HCT116 (cell line): ENCODE measurements around the gene LCNL1. TPM values are rescaled to one million over a fixed set of nuclear protein-coding genes. Genes with fewer than 3 reads are reported as not detected.
A peak's percentile ranks its signal among the peaks of the same experiment; 100 is the strongest.

Experiments
- ATAC-seq: fragments of 200-7000 bp; cut with Tn5 transposase; 2 replicates; pipeline ENCODE4 v1.9.1; 2020; ENCODE audit warnings: mild to moderate bottlenecking, moderate library complexity
- BruUV-seq: library from RNA; stranded (reverse); fragments of 400-500 nt; replicated peaks from 2 replicates; lab custom pipeline; 2021; lab: Mats Ljungman, UMichigan
- CTCF ChIA-PET: fragments of 300-600 bp; sonication (Branson Sonifier 250); formaldehyde crosslinking; loops from one replicate; lab custom pipeline; 2021; ENCODE audit warnings: antibody characterized with exemption; lab: Charles Lee
- POLR2A ChIA-PET: fragments of 300-600, 350-600 bp; sonication (Branson Sonifier 250); formaldehyde crosslinking; loops from one replicate; lab custom pipeline; 2021; ENCODE audit warnings: antibody characterized with exemption; lab: Charles Lee
- RAD21 ChIA-PET, 2 experiments: fragments of 300-600 bp; sonication (Branson Sonifier 250); formaldehyde crosslinking; loops; one replicate each; lab custom pipeline; 2023; ENCODE audit warnings: low total read pairs in 2 of 2; ENCODE audit not compliant: uncharacterized antibody in 2 of 2, unreplicated experiment in 2 of 2, low non-redundant PET in 1 of 2; lab: Charles Lee
- DNase-seq: peaks from one replicate; pipeline ENCODE4 v3.0.0-alpha.2; 2010; ENCODE audit warnings: low read depth, low spot score
- H2AFZ ChIP-seq: fragments of 200-600 bp; shearing (Covaris generic), sonication (generic); 2 replicates; pipeline ENCODE4 v1.6.1; 2017; ENCODE audit warnings: low read depth, mixed run types, mixed read lengths, antibody characterized with exemption, low read length; ENCODE audit not compliant: poor library complexity, severe bottlenecking
- H3K27ac ChIP-seq: 2 replicates; pipeline ENCODE4 v1.5.1; 2012; ENCODE audit warnings: low read depth, low read length
- H3K27me3 ChIP-seq: fragments of 200-600 bp; sonication (generic); 2 replicates; pipeline ENCODE4 v1.6.1; 2016; ENCODE audit warnings: mixed run types, low read length, mixed read lengths; ENCODE audit not compliant: insufficient read depth
- H3K36me3 ChIP-seq, 2 experiments: fragments of 200-500 bp in 1 of 2; fragments of 200-600 bp in 1 of 2; sonication (Bioruptor generic) in 1 of 2; sonication (generic) in 1 of 2; 2 replicates each; pipeline versions ENCODE4 v1.5.1 to v1.6.1; 2014 to 2016; ENCODE audit warnings: low read length in 2 of 2, inconsistent platforms in 1 of 2, mixed read lengths in 1 of 2, mixed run types in 1 of 2; ENCODE audit not compliant: insufficient read depth in 2 of 2, control insufficient read depth in 1 of 2
- H3K4me1 ChIP-seq, 2 experiments: fragments of 200-600 bp in 1 of 2; sonication (generic) in 1 of 2; 2 replicates each; pipeline versions ENCODE4 v1.5.1 to v1.6.1; 2012 to 2017; ENCODE audit warnings: low read length in 2 of 2, inconsistent platforms in 1 of 2, mild to moderate bottlenecking in 1 of 2, mixed read lengths in 1 of 2, mixed run types in 1 of 2, moderate library complexity in 1 of 2; ENCODE audit not compliant: insufficient read depth in 2 of 2, control insufficient read depth in 1 of 2
- H3K4me2 ChIP-seq: fragments of 200-600 bp; sonication (generic); 2 replicates; pipeline ENCODE4 v1.6.1; 2017; ENCODE audit warnings: mixed run types, low read length, mixed read lengths
- H3K4me3 ChIP-seq, 2 experiments: fragments of 200-600 bp in 1 of 2; sonication (generic) in 1 of 2; replicated peaks in 1 of 2; 2 replicates each; pipeline ENCODE4 v1.5.1; 2011 to 2016; ENCODE audit warnings: low read length in 2 of 2, control low read depth in 1 of 2, low read depth in 1 of 2, mild to moderate bottlenecking in 1 of 2, mixed read lengths in 1 of 2, mixed run types in 1 of 2
- H3K79me2 ChIP-seq: fragments of 200-600 bp; sonication (generic); 2 replicates; pipeline ENCODE4 v1.6.1; 2017; ENCODE audit warnings: mild to moderate bottlenecking, mixed run types, low read length, moderate library complexity, mixed read lengths; ENCODE audit not compliant: insufficient read depth
- H3K9ac ChIP-seq: fragments of 200-600 bp; sonication (generic); 2 replicates; pipeline ENCODE4 v1.6.1; 2016; ENCODE audit warnings: low read length, mixed read lengths
- H3K9me2 ChIP-seq: fragments of 200-600 bp; sonication (generic), shearing (Covaris generic); 2 replicates; pipeline ENCODE4 v1.6.1; 2017; ENCODE audit warnings: mixed run types, mild to moderate bottlenecking, moderate library complexity; ENCODE audit not compliant: insufficient read depth
- H3K9me3 ChIP-seq, 2 experiments: fragments of 200-500 bp in 1 of 2; fragments of 200-600 bp in 1 of 2; sonication (Bioruptor generic) in 1 of 2; sonication (generic) in 1 of 2; 2 replicates each; pipeline ENCODE4 v1.6.1; 2014 to 2017; ENCODE audit warnings: low read length in 2 of 2, mixed read lengths in 2 of 2, inconsistent platforms in 1 of 2, low read depth in 1 of 2, mild to moderate bottlenecking in 1 of 2, mixed run types in 1 of 2, moderate library complexity in 1 of 2; ENCODE audit not compliant: control insufficient read depth in 1 of 2, insufficient read depth in 1 of 2
- H4K20me1 ChIP-seq: fragments of 200-600 bp; sonication (generic), shearing (Covaris generic); 2 replicates; pipeline ENCODE4 v1.6.1; 2017; ENCODE audit warnings: mixed run types, mild to moderate bottlenecking, moderate library complexity; ENCODE audit not compliant: insufficient read depth
- EZH2 ChIP-seq: fragments of 200-600 bp; sonication (generic); IDR thresholded peaks from 2 replicates; pipeline ENCODE4 v1.6.1; 2017; ENCODE audit warnings: antibody characterized with exemption, mixed run types
- JUND ChIP-seq: IDR thresholded peaks from 2 replicates; pipeline ENCODE4 v1.6.1; 2012
- POLR2AphosphoS5 ChIP-seq: IDR thresholded peaks from 2 replicates; pipeline ENCODE4 v1.6.1; 2011; ENCODE audit warnings: mild to moderate bottlenecking, low read depth, low read length, moderate library complexity
- REST ChIP-seq: IDR thresholded peaks from 2 replicates; pipeline ENCODE4 v1.6.1; 2012; ENCODE audit warnings: low read depth
- SIN3A ChIP-seq: IDR thresholded peaks from 2 replicates; pipeline ENCODE4 v1.6.1; 2012; ENCODE audit warnings: low read depth
- TCF7L2 ChIP-seq: IDR thresholded peaks from 2 replicates; pipeline ENCODE4 v1.7.0; 2011; ENCODE audit warnings: borderline replicate concordance, inconsistent platforms; ENCODE audit not compliant: insufficient read depth, insufficient read length; ENCODE audit errors: extremely low read depth
- ZNF274 ChIP-seq: fragments of 200-500 bp; sonication (Bioruptor generic); IDR thresholded peaks from 2 replicates; pipeline ENCODE4 v1.6.1; 2014; ENCODE audit warnings: mild to moderate bottlenecking, low read depth, low read length, inconsistent platforms
- intact Hi-C: fragments of 100-400 bp; cut with micrococcal nuclease; formaldehyde crosslinking; loops from 2 replicates; pipeline ENCODE4 v1.10.0; 2022
- total RNA-seq: library from RNA; stranded (reverse); gene quantifications from one replicate; pipeline ENCODE4 v1.2.1, GENCODE V29; 2021; ENCODE audit not compliant: unreplicated experiment

LCNL1 gene
- total RNA-seq, 1 experiment from 2014 or later = 0.44 TPM

GRCh38 chr9:136964171-136964689 lies 18.6 kb upstream of the LCNL1 start (continued):
- TF ChIP-seq SIN3A (no peak), ZNF274 (no peak), REST (no peak), TCF7L2 (peak; percentile 63), JUND (no peak), POLR2AphosphoS5 (peak; percentile 38; the same call in 1 of the 2 replicates), EZH2 (no peak)

DNA sequence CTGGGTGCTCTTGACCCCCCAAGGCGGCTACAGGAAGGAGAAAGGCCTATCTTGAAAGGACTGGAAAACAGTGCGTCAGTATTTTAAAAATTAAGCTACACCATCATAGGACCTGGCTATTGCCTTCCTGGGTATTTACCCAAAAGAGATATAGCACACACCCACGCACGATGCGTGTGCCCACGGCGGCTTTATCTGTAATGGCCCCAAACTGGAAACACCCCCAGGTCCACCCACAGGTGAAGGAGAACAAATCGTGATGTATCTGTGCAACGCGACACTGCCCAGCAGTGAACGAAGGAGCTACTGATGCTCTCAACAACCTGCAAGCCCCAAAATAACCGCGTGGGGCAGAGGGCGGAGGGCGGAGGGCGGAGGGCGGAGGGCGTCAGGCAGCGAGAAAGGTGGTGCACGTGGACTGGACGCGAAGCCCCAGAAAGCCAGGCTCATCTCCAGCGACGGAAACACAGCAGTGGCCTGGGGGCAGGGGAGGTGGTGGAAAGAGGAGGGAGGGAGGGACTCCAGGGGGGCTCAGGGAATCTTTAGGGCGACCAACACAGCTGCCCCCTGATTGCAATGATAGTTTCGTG lies 17.9 kb upstream of the LCNL1 start:
- BruUV-seq = no TSS peak
- intact Hi-C loops = no loop called here
- peak overlapping the region; percentile 63; the same call in 1 of the 2 replicates for H3K27ac ChIP-seq
- no peaks in the 10 kb centered on the region for H3K79me2 ChIP-seq
- H3K9ac ChIP-seq = peak overlapping the region; percentile 49
- H3K9me3 ChIP-seq = no peaks in the 10 kb centered on the region
- no peaks in the 10 kb centered on the region for H3K9me2 ChIP-seq
- ATAC-seq = 0 out of 2 replicates have a peak, but pooled peaks have one; percentile 5
- TF ChIP-seq JUND = no peak
- DNase-seq = no peak
- H3K36me3 ChIP-seq = no peaks in the 10 kb centered on the region
- POLR2A ChIA-PET = interaction anchor here (0.6 to 1.4 kb wide), 2 partner anchors 9 to 17 kb away, joined by 3 read pairs; no protein-coding TSS in a partner anchor
- peaks cover 11 to 28% of the 10 kb centered on the region in 2 experiments for H3K4me1 ChIP-seq
- peak overlapping the region; percentile 22 to 45 for H3K4me3 ChIP-seq
- H2AFZ ChIP-seq = no peak overlapping the region
- no peaks in the 10 kb centered on the region for H4K20me1 ChIP-seq
- no peaks in the 10 kb centered on the region for H3K27me3 ChIP-seq
- peak overlapping the region; percentile 88 for H3K4me2 ChIP-seq
- RAD21 ChIA-PET = no interaction called here
- CTCF ChIA-PET = interaction anchor here (1.0 to 2.0 kb wide), 4 partner anchors 11 to 64 kb away, joined by 3 to 5 read pairs (median 4); no protein-coding TSS in a partner anchor
